HepG2 (cell line): ENCODE measurements around the gene SIX3. TPM values are rescaled to one million over a fixed set of nuclear protein-coding genes. Genes with fewer than 3 reads are reported as not detected.

Experiments
- NCOA2 ChIP-seq: sonication (generic); formaldehyde crosslinking; IDR thresholded peaks from 2 replicates; pipeline ENCODE4 v1.8.0; 2022; ENCODE audit warnings: inconsistent platforms
- ZNF646 ChIP-seq: sonication (generic); formaldehyde crosslinking; IDR thresholded peaks from 2 replicates; pipeline ENCODE4 v1.9.0; 2021; ENCODE audit warnings: mild to moderate bottlenecking, missing genetic modification reagents
- ZNF775 ChIP-seq: sonication (generic); formaldehyde crosslinking; IDR thresholded peaks from 2 replicates; pipeline ENCODE4 v1.4.0; 2020; ENCODE audit warnings: missing genetic modification reagents, mild to moderate bottlenecking, moderate library complexity, borderline replicate concordance
- polyA plus RNA-seq, 8 experiments: library from polyadenylated mRNA; depleted of rRNA in 3 of 8; stranded (reverse) in 7 of 8; unstranded in 1 of 8; fragments of >200 nt; fragmentation: Illumina TruSeq in 4 of 8; extraction: Trizol in 4 of 8; gene quantifications; 2 replicates each; pipeline versions ENCODE4 v1.2.1 to v1.2.3, GENCODE V29; 2011 to 2016; ENCODE audit warnings: low read depth in 4 of 8, missing spikeins in 1 of 8, mixed read lengths in 1 of 8; ENCODE audit not compliant: insufficient read depth in 1 of 8
- total RNA-seq, 5 experiments: library from RNA; depleted of rRNA; stranded (reverse); fragments of >200 nt; fragmentation: Illumina TruSeq; extraction: Trizol; gene quantifications; 2 replicates each; pipeline ENCODE4 v1.2.3, GENCODE V29; 2016; ENCODE audit warnings: low read depth in 1 of 5

SIX3 gene
- total and polyA plus RNA-seq, 2 of the 13 experiments (the other 11 are each of a cell fraction or from before 2014, with no cell fraction given), result not detected

GRCh38 chr2:44954889-44955592 lies 13.5 kb downstream of the SIX3 start (continued):
- TF ChIP-seq ZNF646 (CRISPR knock-in tag) (no peak), NCOA2 (CRISPR knock-in tag) (0 out of 2 replicates have a peak, but pooled peaks have one; percentile 7), ZNF775 (CRISPR knock-in tag) (no peak)
